PC-9 (cell line): ENCODE data around the gene TMEM174.

Source experiments
- CTCF ChIP-seq: fragments of 200-600 bp; sonication (generic); conservative IDR thresholded peaks from 2 replicates; pipeline ENCODE4 v1.6.1; 2017; ENCODE audit warnings: mixed run types, antibody characterized with exemption, mild to moderate bottlenecking, moderate library complexity
- EZH2 ChIP-seq: fragments of 200-600 bp; sonication (generic); IDR thresholded peaks from 2 replicates; pipeline ENCODE4 v1.8.0; 2017; ENCODE audit warnings: antibody characterized with exemption, low read depth

DNA sequence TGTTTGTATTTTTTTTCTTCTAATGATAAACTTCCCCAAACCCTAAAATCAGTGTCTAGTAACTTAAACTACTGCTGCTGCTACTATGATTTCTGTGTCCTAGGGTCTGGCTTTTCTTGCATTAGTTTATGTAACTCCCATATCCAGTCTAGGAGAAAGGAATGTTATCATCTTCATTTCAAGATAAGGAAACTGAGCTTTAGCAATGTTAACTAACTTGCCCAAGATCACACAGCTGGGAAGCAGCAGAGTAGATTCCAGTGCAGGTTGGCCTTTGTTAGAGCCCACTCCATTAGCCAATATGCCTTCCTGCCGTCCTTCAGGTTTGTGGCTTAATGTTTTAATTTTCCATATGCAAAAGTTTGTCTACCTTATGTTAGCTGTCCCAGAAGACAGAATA lies 42.2 kb upstream of the TMEM174 start:
- TF ChIP-seq CTCF, result no peak
- TF ChIP-seq EZH2, result no peak
